Frontal cortex (tissue), 4 donors: ENCODE data around the gene TGFBR3L. TPM values are rescaled to one million over a fixed set of nuclear protein-coding genes. Genes with fewer than 3 reads are reported as not detected.
A peak's percentile ranks its signal among the peaks of the same experiment; 100 is the strongest.
"Not testable (repeated sequence)": the region's sequence is repeated elsewhere in the genome, so short reads cannot be mapped to it uniquely, and the experiment has no call there.

Source experiments
- DNase-seq, 2 donors: peaks; one replicate each; pipeline ENCODE4 v3.0.0; 2012; ENCODE audit warnings: low spot score in 2 of 2
- FAIRE-seq: peaks from 2 replicates; lab custom pipeline; 2012; peaks lifted over from hg19 to GRCh38; lab: Jason Lieb, UNC
- total RNA-seq: library from RNA; depleted of rRNA; stranded (reverse); fragments of >200 nt; gene quantifications from one replicate; pipeline ENCODE4 v1.2.3, GENCODE V29; 2014
- donor health status: control.
- donor health status: control.
- donor health status: control.

TGFBR3L gene
- total RNA-seq, 1 donor from 2014 or later, result not detected

GRCh38 chr19:7942981-7943443 is 28.4 kb downstream of the TGFBR3L start:
- FAIRE-seq, result no peak

GRCh38 chr19:7943444-7944176 is 29.0 kb downstream of the TGFBR3L start, which contains the start of gene TIMM44:
TIMM44 (minus strand) TSS chr19:7943666; CDS start chr19:7943651, 15 bp downstream.
- FAIRE-seq (peak; percentile 98), DNase-seq (peak; percentile 96 to 97)

More at GRCh38 chr19:7942981-7943443, 28.4 kb downstream of the TGFBR3L start:
- no peak for DNase-seq

GRCh38 chr19:7944177-7944761 is 29.6 kb downstream of the TGFBR3L start:
- DNase-seq, result peak; percentile 70 to 73
- FAIRE-seq, result no peak

- DNase-seq, result no peak
Observed at GRCh38 chr19:7947939-7948338, 33.3 kb downstream of the TGFBR3L start.

GRCh38 chr19:7953060-7953459 is 38.4 kb downstream of the TGFBR3L start:
- FAIRE-seq, result no peak

More at GRCh38 chr19:7947939-7948338, 33.3 kb downstream of the TGFBR3L start:
- no peak for FAIRE-seq

GRCh38 chr19:7953576-7953975 is 38.9 kb downstream of the TGFBR3L start:
- no peak for DNase-seq

More at GRCh38 chr19:7953060-7953459, 38.4 kb downstream of the TGFBR3L start:
- no peak for DNase-seq

GRCh38 chr19:7955696-7956095 is 41.1 kb downstream of the TGFBR3L start:
- DNase-seq, result no peak

More at GRCh38 chr19:7953576-7953975, 38.9 kb downstream of the TGFBR3L start:
- FAIRE-seq, result no peak

GRCh38 chr19:7959211-7959610 is 44.6 kb downstream of the TGFBR3L start:
- no peak for DNase-seq
- no peak for FAIRE-seq

More at GRCh38 chr19:7955696-7956095, 41.1 kb downstream of the TGFBR3L start:
- FAIRE-seq, result no peak

- FAIRE-seq, DNase-seq: not testable (repeated sequence)
Observed at GRCh38 chr19:7961082-7961481, 46.5 kb downstream of the TGFBR3L start.

- FAIRE-seq, result no peak
Observed at GRCh38 chr19:7961920-7962626, 47.4 kb downstream of the TGFBR3L start.

GRCh38 chr19:7962644-7963268 is 48.1 kb downstream of the TGFBR3L start:
- no peak for FAIRE-seq
- DNase-seq, result no peak

More at GRCh38 chr19:7961920-7962626, 47.4 kb downstream of the TGFBR3L start:
- no peak for DNase-seq

GRCh38 chr19:7963566-7963965 is 48.9 kb downstream of the TGFBR3L start:
- DNase-seq, result no peak
- no peak for FAIRE-seq

GRCh38 chr19:7965259-7965841 is 50.7 kb downstream of the TGFBR3L start:
- no peak for FAIRE-seq
- DNase-seq, result no peak

- FAIRE-seq (no peak), DNase-seq (no peak)
Observed at GRCh38 chr19:7965921-7966665, 51.5 kb downstream of the TGFBR3L start.

GRCh38 chr19:7968008-7968795 is 53.6 kb downstream of the TGFBR3L start:
- no peak for FAIRE-seq
- no peak for DNase-seq
